ENCODE data around the gene PHEX.

PHEX gene

GRCh38 chrX:22037225-22037624 is 5.1 kb downstream of the PHEX start:
- no peak for DNase-seq (ENCODE audit: low read depth in 1 of 2, low spot score in 1 of 2)
- Histone ChIP-seq H3K27ac (replicated peaks) (no peak overlapping the region), H3K27me3 (ENCODE audit: insufficient read depth, poor library complexity, severe bottlenecking) (no peaks in the 10 kb centered on the region), H3K4me3 (replicated peaks; ENCODE audit: insufficient read depth, low read length) (no peak overlapping the region)
- TF ChIP-seq GABPA (IDR thresholded peaks at IDR 0.05; ENCODE audit: low read depth), result no peak
- no peak for TF ChIP-seq SPI1 (IDR thresholded peaks at IDR 0.05; ENCODE audit: borderline replicate concordance, low read depth)
- TF ChIP-seq CTCF (IDR thresholded peaks at IDR 0.05; ENCODE audit: insufficient read depth, low read length), result no peak
- TF ChIP-seq REST (IDR thresholded peaks at IDR 0.05; ENCODE audit: insufficient replicate concordance, low read depth), result no peak
- no peak for TF ChIP-seq POLR2AphosphoS5 (IDR thresholded peaks at IDR 0.05; ENCODE audit: low read depth)

GRCh38 chrX:22037911-22038537 is 5.9 kb downstream of the PHEX start:
- no peak for TF ChIP-seq CTCF (IDR thresholded peaks at IDR 0.05; ENCODE audit: insufficient read depth, low read length)
- TF ChIP-seq REST (IDR thresholded peaks at IDR 0.05; ENCODE audit: insufficient replicate concordance, low read depth), result no peak
- no peak for TF ChIP-seq POLR2AphosphoS5 (IDR thresholded peaks at IDR 0.05; ENCODE audit: low read depth)
- no peak for TF ChIP-seq GABPA (IDR thresholded peaks at IDR 0.05; ENCODE audit: low read depth)
- no peak for TF ChIP-seq SPI1 (IDR thresholded peaks at IDR 0.05; ENCODE audit: borderline replicate concordance, low read depth)
- Histone ChIP-seq H3K4me3 (replicated peaks; ENCODE audit: insufficient read depth, low read length) (no peak overlapping the region), H3K27me3 (ENCODE audit: insufficient read depth, poor library complexity, severe bottlenecking) (no peaks in the 10 kb centered on the region), H3K27ac (replicated peaks) (no peak overlapping the region)
- DNase-seq (ENCODE audit: low read depth in 1 of 2, low spot score in 1 of 2), result no peak

GRCh38 chrX:22039541-22039940 is 7.4 kb downstream of the PHEX start:
- no peaks in the 10 kb centered on the region for H3K27me3 ChIP-seq (ENCODE audit: insufficient read depth, poor library complexity, severe bottlenecking)
- H3K4me3 ChIP-seq (replicated peaks; ENCODE audit: insufficient read depth, low read length), result no peak overlapping the region
- no peak for DNase-seq (ENCODE audit: low read depth in 1 of 2, low spot score in 1 of 2)
- H3K27ac ChIP-seq (replicated peaks), result no peak overlapping the region
- TF ChIP-seq POLR2AphosphoS5 (IDR thresholded peaks at IDR 0.05; ENCODE audit: low read depth) (no peak), SPI1 (IDR thresholded peaks at IDR 0.05; ENCODE audit: borderline replicate concordance, low read depth) (no peak), GABPA (IDR thresholded peaks at IDR 0.05; ENCODE audit: low read depth) (no peak), CTCF (IDR thresholded peaks at IDR 0.05; ENCODE audit: insufficient read depth, low read length) (no peak), REST (IDR thresholded peaks at IDR 0.05; ENCODE audit: insufficient replicate concordance, low read depth) (no peak)
